Measurements from ENCODE around the gene HDGFL2.

HDGFL2 gene

DNA sequence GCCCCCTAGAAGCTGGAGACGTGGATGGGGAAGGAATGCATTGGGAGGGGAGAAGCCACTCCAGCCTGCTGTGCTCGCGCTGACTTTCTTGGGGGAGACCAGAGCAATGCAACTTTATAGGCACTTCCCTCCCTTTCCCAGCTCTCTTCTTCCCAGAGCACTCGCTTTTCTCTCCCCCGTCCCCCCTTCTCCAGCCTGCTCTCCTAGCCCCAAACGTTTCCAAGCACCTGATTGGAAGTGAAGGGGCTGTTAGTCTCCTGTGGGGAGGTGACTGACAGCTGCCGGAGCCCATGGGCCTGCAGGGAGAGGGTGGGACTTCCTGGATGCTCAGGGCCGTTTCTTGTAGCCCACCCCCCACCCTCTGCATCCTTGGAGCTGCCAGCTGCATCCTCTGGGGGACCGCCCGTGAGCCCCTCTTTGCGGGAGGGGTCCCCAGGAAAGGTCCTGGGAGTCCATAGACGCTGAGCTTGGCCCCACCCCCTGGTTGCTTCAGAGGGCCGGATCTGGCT, 2.5 kb downstream of the HDGFL2 start:
- peaks cover 6% of the 10 kb centered on the region for H3K4me1 ChIP-seq (ENCODE audit: control insufficient read depth, insufficient read depth, low read length, unreplicated experiment)
- H3K27ac ChIP-seq (ENCODE audit: low read depth, low read length) = no peak overlapping the region
- H3K79me2 ChIP-seq (ENCODE audit: control insufficient read depth, insufficient read depth, low read length, unreplicated experiment) = peaks cover 32% of the 10 kb centered on the region
- no peaks in the 10 kb centered on the region for H3K36me3 ChIP-seq (ENCODE audit: insufficient read depth, low read length)
- H2AFZ ChIP-seq (ENCODE audit: low read length, unreplicated experiment) = no peak overlapping the region
- no peaks in the 10 kb centered on the region for H3K27me3 ChIP-seq (ENCODE audit: insufficient read depth, low read length)
- H3K4me3 ChIP-seq (ENCODE audit: low read depth, low read length) = peak overlapping the region; percentile 89

DNA sequence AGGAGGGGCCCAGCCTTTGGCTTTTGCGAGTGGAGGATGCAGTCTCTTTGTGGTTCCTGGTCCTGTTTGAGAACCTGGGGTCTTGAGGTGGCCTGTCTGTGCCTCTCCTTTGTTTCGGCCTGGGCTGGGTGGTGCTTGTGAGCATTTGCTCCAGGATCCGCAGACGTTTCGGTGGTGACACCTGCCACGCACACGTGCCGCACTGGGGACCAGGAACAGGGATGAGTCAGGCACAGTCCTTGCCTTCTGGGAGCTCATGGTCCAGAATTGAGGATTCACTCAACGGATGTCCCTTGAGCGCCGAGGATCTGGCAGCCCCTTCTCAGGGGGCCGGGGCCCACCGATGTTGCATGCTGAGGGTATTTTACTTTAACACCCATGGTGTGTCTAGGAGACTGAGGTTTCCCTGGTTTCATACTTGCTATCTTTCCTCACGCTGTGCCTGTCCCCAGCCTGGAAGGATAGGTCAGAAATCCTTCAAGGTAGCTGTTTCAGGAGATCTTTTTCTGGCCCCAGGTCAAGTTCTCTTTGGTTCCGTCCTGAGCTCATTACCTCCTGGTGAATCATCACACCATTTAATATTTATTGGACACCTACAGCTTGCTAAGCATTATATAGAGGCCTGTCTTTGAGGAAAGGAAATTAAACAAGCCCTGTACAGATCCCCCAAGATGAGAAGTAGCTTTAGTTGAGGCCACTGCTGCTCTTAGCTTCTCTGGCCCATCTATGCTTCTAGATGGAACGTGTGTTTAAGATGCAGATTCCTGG, 5.1 kb downstream of the HDGFL2 start:
- H3K27ac ChIP-seq (ENCODE audit: low read depth, low read length) = no peak overlapping the region
- H3K4me1 ChIP-seq (ENCODE audit: control insufficient read depth, insufficient read depth, low read length, unreplicated experiment) = peaks cover 6% of the 10 kb centered on the region
- H3K36me3 ChIP-seq (ENCODE audit: insufficient read depth, low read length) = no peaks in the 10 kb centered on the region
- no peak overlapping the region for H3K4me3 ChIP-seq (ENCODE audit: low read depth, low read length)
- peaks cover 30% of the 10 kb centered on the region for H3K79me2 ChIP-seq (ENCODE audit: control insufficient read depth, insufficient read depth, low read length, unreplicated experiment)
- no peaks in the 10 kb centered on the region for H3K27me3 ChIP-seq (ENCODE audit: insufficient read depth, low read length)
- no peak overlapping the region for H2AFZ ChIP-seq (ENCODE audit: low read length, unreplicated experiment)

DNA sequence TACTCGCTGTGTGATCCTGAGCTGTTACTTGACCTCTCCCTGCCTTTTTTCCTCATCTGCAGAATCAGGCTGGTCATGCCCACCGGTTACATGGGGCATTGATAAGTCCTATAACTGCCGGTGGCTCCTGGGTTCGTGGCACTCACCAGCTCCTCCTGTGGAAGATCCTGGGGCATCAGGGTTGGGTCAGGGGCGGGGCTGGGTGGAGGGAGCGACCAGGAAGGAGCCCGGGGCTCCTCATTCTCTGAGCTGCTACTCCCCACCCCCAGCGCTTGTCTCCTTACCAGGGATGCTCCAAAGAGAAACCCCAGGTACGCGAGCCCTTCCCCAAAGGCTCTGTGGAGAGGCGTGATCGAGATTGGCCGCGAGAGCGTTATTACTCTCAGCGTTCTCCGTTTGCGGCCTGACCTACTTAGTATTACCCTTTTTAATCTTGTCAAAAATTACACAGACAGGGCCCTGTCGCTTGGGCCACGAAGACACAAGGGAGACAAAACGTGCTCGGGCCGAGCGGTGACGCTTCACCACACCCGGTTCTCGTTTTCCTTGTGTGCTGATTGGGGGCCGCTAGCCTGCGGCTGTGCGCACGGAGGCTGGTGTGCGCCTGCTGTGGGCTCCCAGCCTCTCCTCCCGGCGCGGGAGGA, 10.7 kb downstream of the HDGFL2 start:
- Histone ChIP-seq H2AFZ (ENCODE audit: low read length, unreplicated experiment) (no peak overlapping the region), H3K27me3 (ENCODE audit: insufficient read depth, low read length) (no peaks in the 10 kb centered on the region), H3K79me2 (ENCODE audit: control insufficient read depth, insufficient read depth, low read length, unreplicated experiment) (no peaks in the 10 kb centered on the region), H3K36me3 (ENCODE audit: insufficient read depth, low read length) (no peaks in the 10 kb centered on the region), H3K4me1 (ENCODE audit: control insufficient read depth, insufficient read depth, low read length, unreplicated experiment) (no peaks in the 10 kb centered on the region), H3K4me3 (ENCODE audit: low read depth, low read length) (no peak overlapping the region), H3K27ac (ENCODE audit: low read depth, low read length) (no peak overlapping the region)

DNA sequence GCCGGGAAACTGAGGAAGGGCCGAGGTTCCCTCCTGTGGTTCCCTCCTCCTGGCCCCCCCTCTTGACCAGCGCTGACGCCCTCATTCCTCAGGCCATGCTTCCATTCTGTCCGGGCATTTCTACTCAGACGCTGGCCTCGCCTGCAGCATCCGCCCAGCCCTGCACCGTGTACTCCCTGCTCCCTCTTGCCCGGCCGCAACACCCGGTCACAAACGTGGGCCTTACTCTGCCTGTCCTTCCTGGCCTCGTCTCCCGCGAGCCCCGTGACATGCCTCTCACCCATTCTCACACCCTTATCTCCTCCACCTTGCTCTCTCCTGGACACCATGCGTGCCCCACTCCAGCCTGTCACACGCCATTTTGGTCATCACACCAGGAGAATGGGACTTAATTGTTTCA, 11.3 kb downstream of the HDGFL2 start:
- no peaks in the 10 kb centered on the region for H3K79me2 ChIP-seq (ENCODE audit: control insufficient read depth, insufficient read depth, low read length, unreplicated experiment)
- no peak overlapping the region for H2AFZ ChIP-seq (ENCODE audit: low read length, unreplicated experiment)
- no peaks in the 10 kb centered on the region for H3K27me3 ChIP-seq (ENCODE audit: insufficient read depth, low read length)
- no peaks in the 10 kb centered on the region for H3K4me1 ChIP-seq (ENCODE audit: control insufficient read depth, insufficient read depth, low read length, unreplicated experiment)
- no peaks in the 10 kb centered on the region for H3K36me3 ChIP-seq (ENCODE audit: insufficient read depth, low read length)
- no peak overlapping the region for H3K4me3 ChIP-seq (ENCODE audit: low read depth, low read length)
- no peak overlapping the region for H3K27ac ChIP-seq (ENCODE audit: low read depth, low read length)

DNA sequence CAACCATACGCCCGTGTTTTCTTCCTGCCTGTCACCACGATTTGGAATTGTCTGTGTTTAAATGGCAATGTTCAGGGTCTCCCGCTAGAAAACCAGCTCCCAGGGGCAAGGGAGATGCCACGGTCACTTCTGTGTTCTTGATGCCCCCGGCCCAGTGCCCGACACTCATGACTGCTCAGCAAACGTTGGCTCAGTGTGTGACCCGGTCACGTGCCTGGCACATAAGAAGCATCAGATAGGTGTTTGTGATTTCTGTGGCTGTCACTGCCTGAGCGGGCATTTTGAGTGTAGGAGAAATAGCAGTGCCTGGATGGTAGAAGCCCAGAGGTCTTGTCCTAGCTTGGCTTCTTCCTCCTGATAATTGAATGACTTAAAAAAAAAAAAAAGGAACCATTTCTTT, 15.5 kb downstream of the HDGFL2 start:
- Histone ChIP-seq H3K4me1 (ENCODE audit: control insufficient read depth, insufficient read depth, low read length, unreplicated experiment) (no peaks in the 10 kb centered on the region), H3K36me3 (ENCODE audit: insufficient read depth, low read length) (peaks cover 8% of the 10 kb centered on the region; the same call in 1 of the 2 replicates), H3K79me2 (ENCODE audit: control insufficient read depth, insufficient read depth, low read length, unreplicated experiment) (no peaks in the 10 kb centered on the region), H3K4me3 (ENCODE audit: low read depth, low read length) (no peak overlapping the region), H3K27me3 (ENCODE audit: insufficient read depth, low read length) (no peaks in the 10 kb centered on the region), H2AFZ (ENCODE audit: low read length, unreplicated experiment) (no peak overlapping the region), H3K27ac (ENCODE audit: low read depth, low read length) (no peak overlapping the region)

DNA sequence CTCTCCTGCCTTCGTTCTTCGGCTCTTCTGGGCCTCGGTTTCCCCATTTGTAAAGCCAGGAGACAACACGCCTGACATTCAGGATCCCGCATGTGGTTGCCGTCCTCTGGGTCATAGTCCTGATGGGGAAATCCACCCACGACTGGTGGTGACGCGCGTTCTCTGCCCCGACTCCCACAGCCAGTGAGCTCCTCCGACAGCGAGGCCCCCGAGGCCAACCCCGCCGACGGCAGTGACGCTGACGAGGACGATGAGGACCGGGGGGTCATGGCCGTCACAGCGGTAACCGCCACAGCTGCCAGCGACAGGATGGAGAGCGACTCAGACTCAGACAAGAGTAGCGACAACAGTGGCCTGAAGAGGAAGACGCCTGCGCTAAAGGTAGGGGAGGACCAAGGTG, 16.4 kb downstream of the HDGFL2 start:
- Histone ChIP-seq H3K36me3 (ENCODE audit: insufficient read depth, low read length) (peaks cover 8% of the 10 kb centered on the region; the same call in 1 of the 2 replicates), H3K79me2 (ENCODE audit: control insufficient read depth, insufficient read depth, low read length, unreplicated experiment) (no peaks in the 10 kb centered on the region), H3K4me3 (ENCODE audit: low read depth, low read length) (no peak overlapping the region), H3K4me1 (ENCODE audit: control insufficient read depth, insufficient read depth, low read length, unreplicated experiment) (no peaks in the 10 kb centered on the region), H2AFZ (ENCODE audit: low read length, unreplicated experiment) (no peak overlapping the region), H3K27me3 (ENCODE audit: insufficient read depth, low read length) (no peaks in the 10 kb centered on the region), H3K27ac (ENCODE audit: low read depth, low read length) (no peak overlapping the region)

DNA sequence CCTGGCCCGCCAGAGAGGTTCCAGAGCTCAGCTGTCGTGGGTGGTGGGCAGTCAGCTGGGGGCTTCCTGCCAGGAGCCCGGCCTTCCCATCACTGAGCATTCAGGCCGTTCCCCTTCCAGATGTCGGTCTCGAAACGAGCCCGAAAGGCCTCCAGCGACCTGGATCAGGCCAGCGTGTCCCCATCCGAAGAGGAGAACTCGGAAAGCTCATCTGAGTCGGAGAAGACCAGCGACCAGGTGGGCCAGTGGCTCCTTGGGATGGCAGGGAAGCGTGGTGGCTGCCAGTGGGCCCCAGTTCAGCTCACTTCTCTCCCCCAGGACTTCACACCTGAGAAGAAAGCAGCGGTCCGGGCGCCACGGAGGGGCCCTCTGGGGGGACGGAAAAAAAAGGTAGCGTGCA, 19.3 kb downstream of the HDGFL2 start:
- Histone ChIP-seq H3K27me3 (ENCODE audit: insufficient read depth, low read length) (no peaks in the 10 kb centered on the region), H3K27ac (ENCODE audit: low read depth, low read length) (no peak overlapping the region), H3K36me3 (ENCODE audit: insufficient read depth, low read length) (peaks cover 8% of the 10 kb centered on the region; the same call in 1 of the 2 replicates), H2AFZ (ENCODE audit: low read length, unreplicated experiment) (no peak overlapping the region), H3K4me1 (ENCODE audit: control insufficient read depth, insufficient read depth, low read length, unreplicated experiment) (no peaks in the 10 kb centered on the region), H3K4me3 (ENCODE audit: low read depth, low read length) (no peak overlapping the region), H3K79me2 (ENCODE audit: control insufficient read depth, insufficient read depth, low read length, unreplicated experiment) (no peaks in the 10 kb centered on the region)

DNA sequence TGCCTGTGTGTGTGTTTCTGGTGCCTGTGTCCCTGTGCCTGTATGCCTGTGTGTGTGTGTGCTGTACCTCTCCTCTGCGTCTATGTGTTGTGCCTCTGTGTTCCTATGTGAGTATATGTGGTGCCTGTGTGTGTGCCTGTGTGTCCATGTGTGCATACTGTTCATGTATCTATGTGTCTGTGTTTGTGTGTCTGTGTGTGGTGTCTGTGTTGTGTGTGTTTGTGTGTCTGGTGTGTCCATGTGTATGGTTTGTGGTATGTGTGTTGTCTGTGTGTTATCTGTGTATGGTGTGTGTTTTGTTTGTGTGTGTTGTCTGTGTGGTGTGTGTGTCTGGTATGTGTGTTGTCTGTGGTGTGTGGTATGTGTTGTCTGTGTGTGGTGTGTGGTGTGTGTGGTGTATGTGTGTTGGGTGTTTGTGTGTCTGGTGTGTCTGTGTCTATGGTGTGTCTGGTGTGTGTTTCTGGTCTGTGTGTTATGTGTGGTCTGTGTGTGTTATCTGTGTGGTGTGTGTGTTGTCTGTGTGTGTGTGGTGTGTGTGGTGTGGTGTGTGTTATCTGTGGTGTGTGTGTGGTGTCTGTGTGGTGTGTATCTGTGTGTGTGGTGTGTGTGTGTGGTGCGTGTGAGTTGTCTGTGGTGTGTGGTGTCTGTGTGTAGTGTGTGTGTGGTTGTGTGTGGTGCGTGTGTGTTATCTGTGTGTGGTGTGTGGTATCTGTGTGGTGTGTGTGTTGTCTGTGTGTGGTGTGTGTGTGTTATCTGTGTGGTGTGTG, 20.4 kb downstream of the HDGFL2 start:
- Histone ChIP-seq H3K4me1 (ENCODE audit: control insufficient read depth, insufficient read depth, low read length, unreplicated experiment) (no peaks in the 10 kb centered on the region), H2AFZ (ENCODE audit: low read length, unreplicated experiment) (no peak overlapping the region), H3K27ac (ENCODE audit: low read depth, low read length) (no peak overlapping the region), H3K27me3 (ENCODE audit: insufficient read depth, low read length) (no peaks in the 10 kb centered on the region), H3K79me2 (ENCODE audit: control insufficient read depth, insufficient read depth, low read length, unreplicated experiment) (no peaks in the 10 kb centered on the region), H3K36me3 (ENCODE audit: insufficient read depth, low read length) (peaks cover 8% of the 10 kb centered on the region; the same call in 1 of the 2 replicates), H3K4me3 (ENCODE audit: low read depth, low read length) (no peak overlapping the region)

DNA sequence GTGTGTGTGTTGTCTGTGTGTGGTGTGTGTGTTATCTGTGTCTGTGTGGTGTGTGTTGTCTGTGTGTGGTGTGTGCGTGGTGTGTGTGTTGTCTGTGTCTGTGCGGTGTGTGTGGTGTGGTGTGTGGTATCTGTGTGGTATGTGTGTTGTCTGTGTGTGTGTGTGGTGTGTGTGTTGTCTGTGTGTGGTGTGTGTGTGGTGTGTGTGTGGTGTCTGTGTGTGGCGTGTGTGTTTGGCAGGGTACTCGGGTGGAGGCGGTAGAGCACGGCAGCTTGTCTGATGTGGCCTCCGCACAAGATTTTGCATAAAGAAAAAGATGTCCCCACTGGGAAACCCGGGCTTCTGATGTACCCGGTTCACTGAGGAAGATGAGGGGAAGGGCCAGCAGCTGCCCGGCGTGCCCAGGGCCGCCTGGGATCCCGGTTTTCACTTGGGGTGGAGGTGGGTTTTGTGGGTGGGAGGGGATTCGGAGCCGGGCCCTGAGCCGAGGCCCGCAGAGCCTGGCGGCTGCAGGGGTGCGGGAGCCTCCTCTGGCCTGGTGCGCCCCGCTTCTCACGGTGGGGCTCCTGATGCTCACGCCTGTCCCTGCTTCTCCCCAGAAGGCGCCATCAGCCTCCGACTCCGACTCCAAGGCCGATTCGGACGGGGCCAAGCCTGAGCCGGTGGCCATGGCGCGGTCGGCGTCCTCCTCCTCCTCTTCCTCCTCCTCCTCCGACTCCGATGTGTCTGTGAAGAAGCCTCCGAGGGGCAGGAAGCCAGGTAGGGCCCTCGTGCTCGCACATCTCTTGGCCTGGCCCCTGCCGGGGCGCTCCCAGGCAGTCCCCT, 21.2 kb downstream of the HDGFL2 start:
- Histone ChIP-seq H3K27me3 (ENCODE audit: insufficient read depth, low read length) (no peaks in the 10 kb centered on the region), H3K4me1 (ENCODE audit: control insufficient read depth, insufficient read depth, low read length, unreplicated experiment) (no peaks in the 10 kb centered on the region), H2AFZ (ENCODE audit: low read length, unreplicated experiment) (no peak overlapping the region), H3K36me3 (ENCODE audit: insufficient read depth, low read length) (peaks cover 8% of the 10 kb centered on the region; the same call in 1 of the 2 replicates), H3K27ac (ENCODE audit: low read depth, low read length) (no peak overlapping the region), H3K79me2 (ENCODE audit: control insufficient read depth, insufficient read depth, low read length, unreplicated experiment) (no peaks in the 10 kb centered on the region), H3K4me3 (ENCODE audit: low read depth, low read length) (no peak overlapping the region)

Measured in ACC112 (cell line).